ENCODE measurements around the gene WHRN. TPM values are rescaled to one million over a fixed set of nuclear protein-coding genes. Genes with fewer than 3 reads are reported as not detected.

WHRN gene
- total and polyA plus RNA-seq, 2 of the 8 experiments (the other 6 are each of a cell fraction or from before 2014, with no cell fraction given): 4.4 to 7.7 TPM

- CTCF ChIA-PET (ENCODE audit: partially characterized antibody): interaction anchor here (1.3 to 10.1 kb wide), 3 partner anchors 13 to 81 kb away, joined by 3 to 97 read pairs (median 3); no protein-coding TSS in a partner anchor
- H3K27ac ChIP-seq (ENCODE audit: low read depth, low read length): no peak overlapping the region
- no peak for TF ChIP-seq NRF1 (IDR thresholded peaks at IDR 0.05; ENCODE audit: low read depth, low read length)
- TF ChIP-seq TEAD4 (IDR thresholded peaks at IDR 0.05; ENCODE audit: low read depth, low read length): no peak
- no peak for TF ChIP-seq SIRT6 (IDR thresholded peaks at IDR 0.05; ENCODE audit: low read length)
- TF ChIP-seq JUN (IDR thresholded peaks at IDR 0.05; ENCODE audit: low read depth, low read length): no peak
- no peak for TF ChIP-seq BRCA1 (IDR thresholded peaks at IDR 0.05; ENCODE audit: low read depth, low read length)
- no peak for TF ChIP-seq GABPA (IDR thresholded peaks at IDR 0.05; ENCODE audit: borderline replicate concordance, insufficient read depth, low read length)
- no peak for TF ChIP-seq RBBP5 (IDR thresholded peaks at IDR 0.05; ENCODE audit: borderline replicate concordance, low read depth, low read length)
- no peak for TF ChIP-seq RAD21 (IDR thresholded peaks at IDR 0.05 in 1 of 2, conservative IDR thresholded peaks at IDR 0.05 in 1 of 2; ENCODE audit: low read depth in 2 of 2, low read length in 2 of 2)
- TF ChIP-seq KDM1A (IDR thresholded peaks at IDR 0.05; ENCODE audit: borderline replicate concordance, low read length): no peak
- TF ChIP-seq EGR1 (IDR thresholded peaks at IDR 0.05; ENCODE audit: borderline replicate concordance, low read depth, low read length): no peak
- no peak for TF ChIP-seq USF2 (IDR thresholded peaks at IDR 0.05; ENCODE audit: low read length)
These were observed 8.0 kb upstream of the WHRN start for GRCh38 chr9:114513055-114513958.

More at GRCh38 chr9:114513055-114513958, 8.0 kb upstream of the WHRN start:
- Histone ChIP-seq H2BK5ac (ENCODE audit: low read depth, low read length) (no peak overlapping the region), H3K79me1 (ENCODE audit: low read depth, low read length) (no peaks in the 10 kb centered on the region), H3K23me2 (ENCODE audit: low read depth, low read length) (no peaks in the 10 kb centered on the region), H2AK5ac (ENCODE audit: low read depth, low read length) (no peak overlapping the region), H4K20me1 (replicated peaks in 1 of 2; ENCODE audit: control insufficient read depth in 1 of 2, insufficient read depth in 2 of 2, low read length in 2 of 2) (no peaks in the 10 kb centered on the region), H4K5ac (ENCODE audit: insufficient read length, low read depth, low read length) (no peak overlapping the region), H3K14ac (ENCODE audit: insufficient read length) (no peak overlapping the region), H3K23ac (ENCODE audit: insufficient read length) (no peak overlapping the region), H3K4me1 (replicated peaks in 1 of 4; ENCODE audit: control insufficient read depth in 3 of 4, insufficient read depth in 4 of 4, low read length in 3 of 4) (peaks cover 0 to 1% (median 0%) of the 10 kb centered on the region in 4 experiments; a peak in 2 of 7 replicates), H2BK15ac (ENCODE audit: low read length) (no peak overlapping the region), H2BK20ac (ENCODE audit: low read length) (no peak overlapping the region), H2BK120ac (replicated peaks; ENCODE audit: low read depth, low read length) (no peak overlapping the region), H3K4me3 (ENCODE audit: extremely low read depth in 1 of 4, insufficient read depth in 2 of 4, low read depth in 3 of 4, low read length in 4 of 4) (no peak overlapping the region), H3K27me3 (replicated peaks in 1 of 4; ENCODE audit: control insufficient read depth in 3 of 4, extremely low read depth in 1 of 4, insufficient read depth in 3 of 4, low read length in 3 of 4) (no peaks in the 10 kb centered on the region; a peak in 2 of 7 replicates), H3K56ac (replicated peaks; ENCODE audit: insufficient read length, low read depth, low read length) (no peak overlapping the region), H3K18ac (ENCODE audit: extremely low read depth, low read length) (no peak overlapping the region), H2AFZ (ENCODE audit: low read length) (no peak overlapping the region), H2BK12ac (ENCODE audit: low read depth, low read length) (no peak overlapping the region), H3K4ac (replicated peaks; ENCODE audit: insufficient read length, low read depth, low read length) (no peak overlapping the region), H3K79me2 (ENCODE audit: control insufficient read depth in 1 of 2, insufficient read depth in 2 of 2, low read length in 2 of 2) (no peaks in the 10 kb centered on the region), H3K36me3 (ENCODE audit: control insufficient read depth in 2 of 4, insufficient read depth in 4 of 4, low read length in 3 of 4) (no peaks in the 10 kb centered on the region), H4K8ac (ENCODE audit: extremely low read depth, insufficient read depth, low read length) (no peak overlapping the region), H3K9ac (replicated peaks in 1 of 4; ENCODE audit: extremely low read depth in 1 of 4, low read depth in 3 of 4, low read length in 3 of 4) (no peak overlapping the region), H3K9me3 (ENCODE audit: insufficient read depth in 2 of 2, low read depth in 1 of 2, low read length in 1 of 2) (no peaks in the 10 kb centered on the region), H3K4me2 (ENCODE audit: insufficient read depth in 1 of 2, low read depth in 2 of 2, low read length in 2 of 2) (no peak overlapping the region), H4K91ac (replicated peaks; ENCODE audit: insufficient read length, low read length) (no peak overlapping the region)
- DNase-seq (ENCODE audit: low read depth in 1 of 2, low spot score in 2 of 2) (no peak), FAIRE-seq (no peak)
- POLR2A ChIA-PET (ENCODE audit: partially characterized antibody): interaction anchor here (0.8 kb wide), 1 partner anchor 26 kb away, joined by 3 read pairs; no protein-coding TSS in a partner anchor
- 83% methylated on average over 10 of the region's 10 CpGs; no CpG with 5 or more reads in 1 of the 2 experiments for WGBS, 2 experiments (ENCODE audit: extremely low coverage in 1 of 2, insufficient coverage in 1 of 2, insufficient read length in 1 of 2, insufficient replicate concordance in 2 of 2, low coverage in 1 of 2, low lambda C conversion rate in 2 of 2, missing lambda C conversion rate in 1 of 2)

Measured in H1 (cell line).